Measurements from ENCODE around the gene SEC63. TPM values are rescaled to one million over a fixed set of nuclear protein-coding genes. Genes with fewer than 3 reads are reported as not detected.

The SEC63 gene
- total RNA-seq, 1 experiment from 2014 or later, result 101 TPM

GRCh38 chr6:107823047-107823557 is 134.9 kb downstream of the SEC63 start:
- H3K4me2 ChIP-seq, result no peak overlapping the region
- POLR2A ChIA-PET (ENCODE audit: unreplicated experiment), result no interaction called here
- H4K20me1 ChIP-seq (ENCODE audit: insufficient read depth), result no peaks in the 10 kb centered on the region
- no TSS peak for BruUV-seq (replicated peaks)
- no peaks in the 10 kb centered on the region for H3K79me2 ChIP-seq (ENCODE audit: low read depth)
- intact Hi-C loops (cut with micrococcal nuclease; ENCODE audit: unreplicated experiment), result no loop called here
- no peaks in the 10 kb centered on the region for H3F3A ChIP-seq (ENCODE audit: insufficient read depth, low read depth)
- H3K27ac ChIP-seq, result no peak overlapping the region
- CTCF ChIA-PET, result no interaction called here
- H3K9me2 ChIP-seq (ENCODE audit: insufficient read depth), result no peaks in the 10 kb centered on the region
- TF ChIP-seq EZH2 (IDR thresholded peaks at IDR 0.05; ENCODE audit: low read depth) (no peak), CTCF (conservative IDR thresholded peaks at IDR 0.05) (no peak)
- no peaks in the 10 kb centered on the region for H3K36me3 ChIP-seq (ENCODE audit: low read depth)
- no peaks in the 10 kb centered on the region for H3K9me3 ChIP-seq (ENCODE audit: insufficient read depth, low read depth)
- peaks cover 10% of the 10 kb centered on the region; the same call in 1 of the 2 replicates for H3K27me3 ChIP-seq (ENCODE audit: insufficient read depth, low read depth)
- H3K4me1 ChIP-seq (replicated peaks; ENCODE audit: insufficient read depth), result no peaks in the 10 kb centered on the region
- H2AFZ ChIP-seq, result no peak overlapping the region
- H3K4me3 ChIP-seq, result no peak overlapping the region
- DNase-seq, result no peak

- Histone ChIP-seq H3K79me2 (ENCODE audit: low read depth) (no peaks in the 10 kb centered on the region), H4K20me1 (ENCODE audit: insufficient read depth) (no peaks in the 10 kb centered on the region), H3K9me2 (ENCODE audit: insufficient read depth) (no peaks in the 10 kb centered on the region), H3K9me3 (ENCODE audit: insufficient read depth, low read depth) (no peaks in the 10 kb centered on the region), H3K4me3 (no peak overlapping the region), H3K36me3 (ENCODE audit: low read depth) (no peaks in the 10 kb centered on the region), H3K4me2 (no peak overlapping the region), H3F3A (ENCODE audit: insufficient read depth, low read depth) (no peaks in the 10 kb centered on the region), H3K4me1 (replicated peaks; ENCODE audit: insufficient read depth) (no peaks in the 10 kb centered on the region), H3K27ac (no peak overlapping the region), H3K27me3 (ENCODE audit: insufficient read depth, low read depth) (peaks cover 10% of the 10 kb centered on the region; the same call in 1 of the 2 replicates), H2AFZ (no peak overlapping the region)
- ChIA-PET POLR2A (ENCODE audit: unreplicated experiment) (no interaction called here), CTCF (no interaction called here)
- DNase-seq, result no peak
- TF ChIP-seq CTCF (conservative IDR thresholded peaks at IDR 0.05) (no peak), EZH2 (IDR thresholded peaks at IDR 0.05; ENCODE audit: low read depth) (no peak)
- no TSS peak for BruUV-seq (replicated peaks)
- intact Hi-C loops (cut with micrococcal nuclease; ENCODE audit: unreplicated experiment), result no loop called here
Measured at GRCh38 chr6:107822176-107823046, 135.6 kb downstream of the SEC63 start.

GRCh38 chr6:107821591-107821990 is 136.4 kb downstream of the SEC63 start:
- H4K20me1 ChIP-seq (ENCODE audit: insufficient read depth), result no peaks in the 10 kb centered on the region
- no peak overlapping the region for H3K4me3 ChIP-seq
- H3K27ac ChIP-seq, result no peak overlapping the region
- TF ChIP-seq EZH2 (IDR thresholded peaks at IDR 0.05; ENCODE audit: low read depth) (no peak), CTCF (conservative IDR thresholded peaks at IDR 0.05) (no peak)
- no peaks in the 10 kb centered on the region for H3K9me2 ChIP-seq (ENCODE audit: insufficient read depth)
- no peaks in the 10 kb centered on the region for H3F3A ChIP-seq (ENCODE audit: insufficient read depth, low read depth)
- BruUV-seq (replicated peaks), result no TSS peak
- H2AFZ ChIP-seq, result no peak overlapping the region
- H3K79me2 ChIP-seq (ENCODE audit: low read depth), result no peaks in the 10 kb centered on the region
- H3K4me2 ChIP-seq, result no peak overlapping the region
- H3K27me3 ChIP-seq (ENCODE audit: insufficient read depth, low read depth), result peaks cover 10% of the 10 kb centered on the region; the same call in 1 of the 2 replicates
- no peaks in the 10 kb centered on the region for H3K36me3 ChIP-seq (ENCODE audit: low read depth)
- CTCF ChIA-PET, result no interaction called here
- DNase-seq, result no peak
- intact Hi-C loops (cut with micrococcal nuclease; ENCODE audit: unreplicated experiment), result no loop called here
- H3K9me3 ChIP-seq (ENCODE audit: insufficient read depth, low read depth), result no peaks in the 10 kb centered on the region
- POLR2A ChIA-PET (ENCODE audit: unreplicated experiment), result no interaction called here
- no peaks in the 10 kb centered on the region for H3K4me1 ChIP-seq (replicated peaks; ENCODE audit: insufficient read depth)

Data from PC-9 (cell line).